AG10803 (cell line): ENCODE data around the gene SREBF1.
A peak's percentile ranks its signal among the peaks of the same experiment; 100 is the strongest.

ENCODE experiments used
- DNase-seq: peaks from one replicate; pipeline ENCODE4 v3.0.0; 2010; ENCODE audit warnings: low read depth
- H3K4me3 ChIP-seq: 2 replicates; pipeline ENCODE4 v1.5.1; 2011; ENCODE audit warnings: mild to moderate bottlenecking, low read length, control low read depth
- TF ChIP-seq, protein P1 (sequence below): conservative IDR thresholded peaks from 2 replicates; pipeline ENCODE4 v1.5.1; 2011; ENCODE audit warnings: mild to moderate bottlenecking, low read length, control low read depth, inconsistent platforms

SREBF1 gene

GRCh38 chr17:17785407-17785806, 51.4 kb downstream of the SREBF1 start:
- no peak overlapping the region for H3K4me3 ChIP-seq
- DNase-seq = no peak
- TF ChIP-seq, protein P1, sequence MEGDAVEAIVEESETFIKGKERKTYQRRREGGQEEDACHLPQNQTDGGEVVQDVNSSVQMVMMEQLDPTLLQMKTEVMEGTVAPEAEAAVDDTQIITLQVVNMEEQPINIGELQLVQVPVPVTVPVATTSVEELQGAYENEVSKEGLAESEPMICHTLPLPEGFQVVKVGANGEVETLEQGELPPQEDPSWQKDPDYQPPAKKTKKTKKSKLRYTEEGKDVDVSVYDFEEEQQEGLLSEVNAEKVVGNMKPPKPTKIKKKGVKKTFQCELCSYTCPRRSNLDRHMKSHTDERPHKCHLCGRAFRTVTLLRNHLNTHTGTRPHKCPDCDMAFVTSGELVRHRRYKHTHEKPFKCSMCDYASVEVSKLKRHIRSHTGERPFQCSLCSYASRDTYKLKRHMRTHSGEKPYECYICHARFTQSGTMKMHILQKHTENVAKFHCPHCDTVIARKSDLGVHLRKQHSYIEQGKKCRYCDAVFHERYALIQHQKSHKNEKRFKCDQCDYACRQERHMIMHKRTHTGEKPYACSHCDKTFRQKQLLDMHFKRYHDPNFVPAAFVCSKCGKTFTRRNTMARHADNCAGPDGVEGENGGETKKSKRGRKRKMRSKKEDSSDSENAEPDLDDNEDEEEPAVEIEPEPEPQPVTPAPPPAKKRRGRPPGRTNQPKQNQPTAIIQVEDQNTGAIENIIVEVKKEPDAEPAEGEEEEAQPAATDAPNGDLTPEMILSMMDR = no peak

GRCh38 chr17:17784657-17785267, 52.0 kb downstream of the SREBF1 start:
- TF ChIP-seq, protein P1 = peak; percentile 19
- DNase-seq = no peak
- H3K4me3 ChIP-seq = no peak overlapping the region

- DNase-seq = peak; percentile 39
- TF ChIP-seq, protein P1 = no peak
- H3K4me3 ChIP-seq = peak overlapping the region; percentile 24
Measured at GRCh38 chr17:17783825-17784656, 52.7 kb downstream of the SREBF1 start.

GRCh38 chr17:17783116-17783824, 53.5 kb downstream of the SREBF1 start:
- no peak for DNase-seq
- H3K4me3 ChIP-seq = peak overlapping the region; percentile 46

GRCh38 chr17:17782523-17783115, 54.2 kb downstream of the SREBF1 start:
- H3K4me3 ChIP-seq = peak overlapping the region; percentile 33
- TF ChIP-seq, protein P1 = no peak
- DNase-seq = no peak

More at GRCh38 chr17:17783116-17783824, 53.5 kb downstream of the SREBF1 start:
- TF ChIP-seq, protein P1 = no peak

GRCh38 chr17:17781591-17782496, 54.9 kb downstream of the SREBF1 start:
- TF ChIP-seq, protein P1 = no peak
- H3K4me3 ChIP-seq = peak overlapping the region; percentile 33
- DNase-seq = peak; percentile 43
